Measurements from ENCODE around the gene CHMP3.

DNA sequence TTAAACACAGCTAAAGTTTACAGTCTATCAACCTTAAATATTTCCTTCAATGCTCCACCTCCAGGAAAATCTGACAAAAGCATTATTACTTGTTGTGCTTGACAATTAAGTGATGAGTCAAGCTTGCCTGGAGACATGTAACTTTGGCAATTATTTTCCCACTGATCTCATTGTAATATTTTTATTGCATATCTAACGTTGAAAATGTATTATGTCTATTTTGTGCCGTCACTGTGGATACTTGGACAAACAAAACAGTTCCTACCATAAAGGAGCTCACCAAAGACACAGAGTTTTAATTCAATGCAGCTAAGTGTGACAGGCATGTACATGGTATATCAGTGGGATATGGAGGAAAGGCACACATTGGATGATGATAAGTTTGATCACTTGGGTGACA is 35.7 kb upstream of the CHMP3 start:
- TF ChIP-seq, protein P1, sequence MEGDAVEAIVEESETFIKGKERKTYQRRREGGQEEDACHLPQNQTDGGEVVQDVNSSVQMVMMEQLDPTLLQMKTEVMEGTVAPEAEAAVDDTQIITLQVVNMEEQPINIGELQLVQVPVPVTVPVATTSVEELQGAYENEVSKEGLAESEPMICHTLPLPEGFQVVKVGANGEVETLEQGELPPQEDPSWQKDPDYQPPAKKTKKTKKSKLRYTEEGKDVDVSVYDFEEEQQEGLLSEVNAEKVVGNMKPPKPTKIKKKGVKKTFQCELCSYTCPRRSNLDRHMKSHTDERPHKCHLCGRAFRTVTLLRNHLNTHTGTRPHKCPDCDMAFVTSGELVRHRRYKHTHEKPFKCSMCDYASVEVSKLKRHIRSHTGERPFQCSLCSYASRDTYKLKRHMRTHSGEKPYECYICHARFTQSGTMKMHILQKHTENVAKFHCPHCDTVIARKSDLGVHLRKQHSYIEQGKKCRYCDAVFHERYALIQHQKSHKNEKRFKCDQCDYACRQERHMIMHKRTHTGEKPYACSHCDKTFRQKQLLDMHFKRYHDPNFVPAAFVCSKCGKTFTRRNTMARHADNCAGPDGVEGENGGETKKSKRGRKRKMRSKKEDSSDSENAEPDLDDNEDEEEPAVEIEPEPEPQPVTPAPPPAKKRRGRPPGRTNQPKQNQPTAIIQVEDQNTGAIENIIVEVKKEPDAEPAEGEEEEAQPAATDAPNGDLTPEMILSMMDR (IDR thresholded peaks at IDR 0.05): no peak
- TF ChIP-seq ZNF317 (CRISPR knock-in tag; IDR thresholded peaks at IDR 0.05; ENCODE audit: borderline replicate concordance, low read depth) (no peak), JUN (CRISPR knock-in tag; IDR thresholded peaks at IDR 0.05) (no peak), FOXP1 (CRISPR knock-in tag; IDR thresholded peaks at IDR 0.05; ENCODE audit: borderline replicate concordance) (no peak), CREM (CRISPR knock-in tag; IDR thresholded peaks at IDR 0.05) (no peak), MYBL2 (CRISPR knock-in tag; IDR thresholded peaks at IDR 0.05) (no peak), ZNF121 (CRISPR knock-in tag; IDR thresholded peaks at IDR 0.05) (no peak), ESRRA (CRISPR knock-in tag; IDR thresholded peaks at IDR 0.05; ENCODE audit: borderline replicate concordance) (no peak)
- TF ChIP-seq, protein P2, sequence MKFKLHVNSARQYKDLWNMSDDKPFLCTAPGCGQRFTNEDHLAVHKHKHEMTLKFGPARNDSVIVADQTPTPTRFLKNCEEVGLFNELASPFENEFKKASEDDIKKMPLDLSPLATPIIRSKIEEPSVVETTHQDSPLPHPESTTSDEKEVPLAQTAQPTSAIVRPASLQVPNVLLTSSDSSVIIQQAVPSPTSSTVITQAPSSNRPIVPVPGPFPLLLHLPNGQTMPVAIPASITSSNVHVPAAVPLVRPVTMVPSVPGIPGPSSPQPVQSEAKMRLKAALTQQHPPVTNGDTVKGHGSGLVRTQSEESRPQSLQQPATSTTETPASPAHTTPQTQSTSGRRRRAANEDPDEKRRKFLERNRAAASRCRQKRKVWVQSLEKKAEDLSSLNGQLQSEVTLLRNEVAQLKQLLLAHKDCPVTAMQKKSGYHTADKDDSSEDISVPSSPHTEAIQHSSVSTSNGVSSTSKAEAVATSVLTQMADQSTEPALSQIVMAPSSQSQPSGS (CRISPR knock-in tag; IDR thresholded peaks at IDR 0.05; ENCODE audit: borderline replicate concordance, low read depth): no peak
- TF ChIP-seq, protein P3, sequence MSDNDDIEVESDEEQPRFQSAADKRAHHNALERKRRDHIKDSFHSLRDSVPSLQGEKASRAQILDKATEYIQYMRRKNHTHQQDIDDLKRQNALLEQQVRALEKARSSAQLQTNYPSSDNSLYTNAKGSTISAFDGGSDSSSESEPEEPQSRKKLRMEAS (CRISPR knock-in tag; IDR thresholded peaks at IDR 0.05): no peak
